IPS-18c (cell line): Measurements from ENCODE around the gene DMAC2.
A peak's percentile ranks its signal among the peaks of the same experiment; 100 is the strongest.

ENCODE experiments used
- H3K4me3 ChIP-seq: 2 replicates; pipeline ENCODE4 v1.7.0; 2013; ENCODE audit warnings: low read depth, mild to moderate bottlenecking, low read length, moderate library complexity; ENCODE audit not compliant: insufficient read depth
- H3K9me3 ChIP-seq: one replicate; pipeline ENCODE4 v1.6.1; 2013; ENCODE audit warnings: mild to moderate bottlenecking, low read length, moderate library complexity; ENCODE audit not compliant: control insufficient read depth, insufficient read depth

DMAC2 gene

DNA sequence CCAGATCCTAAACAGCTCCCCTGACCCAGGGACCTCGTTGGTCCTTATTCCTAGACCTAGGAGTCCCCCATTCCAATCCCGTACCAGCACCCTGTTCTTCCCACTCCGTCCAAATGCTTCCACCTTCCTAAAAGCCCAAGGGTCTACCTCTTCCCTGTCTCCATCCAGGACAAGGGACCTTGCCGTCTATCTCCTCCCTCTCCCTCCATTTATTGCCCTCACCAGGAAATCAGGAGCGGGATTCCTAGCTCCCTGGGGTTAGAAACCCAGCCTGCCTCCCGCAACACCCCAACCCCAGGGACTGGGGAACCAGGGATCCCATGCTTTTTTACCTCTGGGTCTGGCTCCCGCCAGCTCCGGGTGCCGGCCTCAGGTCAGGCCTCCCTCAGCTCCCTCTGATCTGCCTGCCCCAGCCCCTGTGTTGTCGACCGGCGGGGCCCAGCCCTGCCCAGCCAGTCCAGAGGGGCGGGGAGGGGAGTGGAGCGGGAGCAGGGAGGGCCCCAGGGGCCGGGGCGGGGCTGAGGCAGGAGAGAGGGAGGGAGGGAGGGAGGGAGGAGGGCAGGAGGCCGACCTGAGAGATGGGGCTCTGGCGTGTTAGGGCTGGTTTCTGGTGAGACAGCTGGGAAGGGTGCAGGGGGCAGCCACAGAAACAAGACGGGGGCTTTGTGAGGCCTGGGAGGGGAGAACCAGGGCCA is 12.6 kb downstream of the DMAC2 start, which contains the start of gene B3GNT8:
B3GNT8 (minus strand) TSS at position 423 of the 695 bp plus-strand sequence. CDS start 596 bp downstream, outside the sequence.
- Histone ChIP-seq H3K9me3 (no peaks in the 10 kb centered on the region), H3K4me3 (peak within 1 kb of the TSS; percentile 58)

DNA sequence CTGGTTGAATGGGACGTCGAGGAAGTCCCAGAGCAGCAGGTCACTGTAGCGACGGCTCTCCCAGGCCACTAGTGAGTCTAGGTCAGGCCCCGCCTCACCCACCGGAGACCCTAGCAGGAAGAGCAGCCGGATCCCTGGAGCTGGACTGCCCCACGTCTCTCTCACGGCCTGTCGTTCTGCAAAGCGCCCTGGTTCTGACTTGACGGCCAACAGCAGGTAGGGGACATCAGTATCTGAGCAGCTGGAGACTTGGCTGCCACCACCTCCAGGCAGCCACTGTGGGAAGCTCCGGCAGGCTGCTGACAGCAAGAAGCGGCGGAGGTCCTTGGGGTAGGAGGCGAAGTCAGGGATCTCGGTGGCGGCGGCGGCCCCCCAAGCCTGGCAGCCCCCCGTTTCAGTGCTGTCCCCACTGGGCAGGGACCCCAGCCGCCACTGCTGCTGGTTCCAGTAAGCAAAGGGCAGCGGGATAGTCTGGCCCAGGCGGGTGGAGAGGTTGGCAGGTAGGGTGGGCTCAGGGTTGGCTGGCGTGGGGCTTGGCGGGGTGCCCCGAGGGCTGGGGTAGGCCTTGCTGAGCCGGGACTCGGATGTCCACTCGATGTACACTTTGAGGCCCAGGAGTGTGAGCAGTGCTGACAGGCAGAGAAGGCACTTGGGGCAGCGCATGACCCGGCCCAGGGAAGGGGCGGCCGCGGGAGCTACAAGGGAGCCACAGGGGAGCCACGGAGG is 13.4 kb downstream of the DMAC2 start:
- H3K9me3 ChIP-seq = no peaks in the 10 kb centered on the region
- H3K4me3 ChIP-seq = peak overlapping the region; percentile 40; the same call in 1 of the 2 replicates

DNA sequence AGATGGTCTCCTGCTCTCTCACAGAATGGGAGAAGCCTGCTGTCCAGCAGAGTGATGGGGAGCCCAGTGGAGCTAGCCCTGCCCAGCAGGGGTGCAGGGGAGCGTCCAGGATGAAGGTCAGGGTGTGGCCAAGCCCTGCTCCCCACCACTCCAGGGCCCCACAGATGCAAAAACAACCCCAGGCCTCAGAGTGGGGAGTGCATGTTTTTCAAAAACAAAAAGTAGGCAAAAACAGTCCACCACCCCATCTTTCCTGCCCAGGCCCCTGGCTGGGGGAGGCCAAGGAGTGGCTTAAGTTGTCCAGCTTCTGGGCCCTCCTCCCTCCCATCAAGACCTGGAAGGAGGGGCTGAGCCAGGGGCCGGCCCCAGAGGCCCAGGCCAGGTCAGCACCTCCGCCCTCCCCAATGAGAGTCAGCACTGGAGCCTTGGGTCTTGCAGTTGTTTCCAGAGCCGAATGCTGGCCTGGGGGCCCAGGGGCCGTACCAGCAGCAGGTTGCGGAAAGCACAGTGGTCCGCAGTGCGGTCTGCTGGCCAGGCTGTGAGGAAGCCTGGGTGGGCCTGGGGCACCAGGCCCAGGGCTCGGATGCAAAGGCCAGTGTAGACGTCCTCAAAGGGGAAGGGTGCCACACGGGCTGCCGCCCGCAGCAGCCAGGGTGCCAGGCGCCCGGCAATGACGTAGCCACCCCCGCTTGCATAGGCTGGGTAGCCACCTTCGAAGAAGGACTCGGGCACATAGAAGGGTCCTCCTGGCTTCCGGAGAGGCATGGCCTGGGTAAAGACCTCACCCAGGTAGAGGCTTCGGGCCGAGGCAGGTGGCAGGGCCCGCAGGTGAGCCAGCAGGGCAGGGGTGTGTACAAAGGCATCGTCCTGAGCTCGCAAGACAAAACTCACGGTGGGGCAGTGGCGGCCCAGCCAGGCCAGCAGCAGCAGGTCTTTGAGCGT is 14.3 kb downstream of the DMAC2 start:
- H3K9me3 ChIP-seq = no peaks in the 10 kb centered on the region
- no peak overlapping the region for H3K4me3 ChIP-seq

DNA sequence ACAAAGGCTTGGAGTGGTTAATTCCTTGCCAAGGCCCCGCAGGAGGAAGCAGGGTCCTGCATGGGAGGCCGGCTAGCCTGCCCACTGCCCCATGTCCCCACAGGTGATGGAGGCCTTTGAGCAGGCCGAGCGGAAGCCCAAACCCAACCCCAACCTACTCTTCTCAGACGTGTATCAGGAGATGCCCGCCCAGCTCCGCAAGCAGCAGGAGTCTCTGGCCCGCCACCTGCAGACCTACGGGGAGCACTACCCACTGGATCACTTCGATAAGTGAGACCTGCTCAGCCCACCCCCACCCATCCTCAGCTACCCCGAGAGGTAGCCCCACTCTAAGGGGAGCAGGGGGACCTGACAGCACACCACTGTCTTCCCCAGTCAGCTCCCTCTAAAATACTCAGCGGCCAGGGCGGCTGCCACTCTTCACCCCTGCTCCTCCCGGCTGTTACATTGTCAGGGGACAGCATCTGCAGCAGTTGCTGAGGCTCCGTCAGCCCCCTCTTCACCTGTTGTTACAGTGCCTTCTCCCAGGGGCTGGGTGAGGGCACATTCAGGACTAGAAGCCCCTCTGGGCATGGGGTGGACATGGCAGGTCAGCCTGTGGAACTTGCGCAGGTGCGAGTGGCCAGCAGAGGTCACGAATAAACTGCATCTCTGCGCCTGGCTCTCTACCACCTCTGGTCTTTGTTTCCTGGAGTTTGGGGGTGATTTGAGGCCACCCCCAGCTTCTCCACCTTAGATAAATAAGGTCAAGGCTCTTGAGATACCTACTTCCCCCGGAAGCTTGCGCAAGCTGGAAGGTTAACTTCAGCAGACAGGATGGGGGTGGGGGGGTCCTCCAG is 15.2 kb downstream of the DMAC2 start:
- Histone ChIP-seq H3K9me3 (no peaks in the 10 kb centered on the region), H3K4me3 (no peak overlapping the region)

DNA sequence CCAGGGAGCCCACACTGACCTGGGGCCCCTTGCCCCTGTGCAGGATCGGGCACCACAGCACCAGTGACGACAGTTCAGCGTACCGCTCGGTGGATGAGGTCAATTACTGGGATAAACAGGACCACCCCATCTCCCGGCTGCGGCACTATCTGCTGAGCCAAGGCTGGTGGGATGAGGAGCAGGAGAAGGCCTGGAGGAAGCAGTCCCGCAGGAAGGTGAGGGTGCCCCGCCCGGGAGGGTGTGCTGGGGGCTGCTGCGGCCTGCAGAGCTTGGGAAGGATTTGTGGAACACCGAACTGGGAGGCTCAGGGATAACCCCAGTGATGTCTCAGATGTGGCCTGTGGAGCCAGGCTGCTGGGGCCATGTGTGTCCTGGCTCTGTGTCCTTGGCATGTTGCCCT is 16.8 kb downstream of the DMAC2 start:
- Histone ChIP-seq H3K9me3 (no peaks in the 10 kb centered on the region), H3K4me3 (no peak overlapping the region)

DNA sequence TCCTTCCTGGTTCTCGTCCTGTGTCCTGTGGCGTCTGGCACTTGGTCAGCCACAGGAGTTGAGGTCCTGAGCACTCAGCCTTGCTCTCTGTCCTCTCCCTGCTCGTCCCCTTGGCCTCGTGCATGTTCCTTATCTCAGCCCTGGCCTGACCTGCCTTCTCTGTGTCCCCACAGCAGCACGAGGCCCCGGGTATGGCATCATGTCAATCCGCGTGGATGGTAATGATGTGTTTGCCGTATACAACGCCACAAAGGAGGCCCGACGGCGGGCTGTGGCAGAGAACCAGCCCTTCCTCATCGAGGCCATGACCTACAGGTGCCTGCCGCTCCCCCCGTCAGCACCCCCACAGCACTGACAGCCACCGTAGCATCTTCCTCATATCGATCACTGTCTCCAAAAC is 17.3 kb downstream of the DMAC2 start:
- Histone ChIP-seq H3K4me3 (no peak overlapping the region), H3K9me3 (no peaks in the 10 kb centered on the region)

DNA sequence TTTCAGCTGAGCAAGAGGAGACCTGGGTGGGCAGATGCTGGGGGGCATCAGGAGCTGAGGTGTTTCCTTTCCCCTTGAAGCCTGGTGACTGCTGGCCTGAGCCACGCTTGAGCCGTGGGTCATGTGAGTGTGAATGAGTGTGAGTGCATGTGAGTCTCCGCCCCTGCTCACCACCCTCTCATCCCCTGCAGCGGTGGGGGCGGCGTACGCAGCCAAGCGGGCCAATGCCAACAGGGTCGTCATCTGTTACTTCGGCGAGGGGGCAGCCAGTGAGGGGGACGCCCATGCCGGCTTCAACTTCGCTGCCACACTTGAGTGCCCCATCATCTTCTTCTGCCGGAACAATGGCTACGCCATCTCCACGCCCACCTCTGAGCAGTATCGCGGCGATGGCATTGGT is 17.7 kb downstream of the DMAC2 start:
- no peaks in the 10 kb centered on the region for H3K9me3 ChIP-seq
- H3K4me3 ChIP-seq = no peak overlapping the region

DNA sequence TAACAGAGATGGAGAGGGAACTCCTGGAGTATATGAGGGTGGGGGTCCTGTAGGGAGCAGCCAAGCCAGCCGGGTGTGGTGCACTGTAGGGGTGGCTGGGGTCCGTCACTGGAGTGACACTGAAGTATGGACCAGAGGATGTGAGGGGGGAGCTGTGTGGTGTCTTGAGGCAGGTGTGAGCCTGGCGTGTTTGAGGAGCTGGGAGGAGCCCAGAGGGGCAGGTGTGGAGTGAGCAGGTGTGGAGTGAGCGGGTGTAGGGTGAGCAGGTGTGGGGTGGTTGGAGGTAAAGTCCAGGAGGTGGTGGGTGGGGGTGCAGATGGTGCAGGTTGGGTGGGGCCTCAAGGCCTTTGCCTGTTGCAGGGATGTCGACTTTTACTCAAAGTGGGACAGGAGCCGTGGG is 18.4 kb downstream of the DMAC2 start:
- Histone ChIP-seq H3K4me3 (no peak overlapping the region), H3K9me3 (no peaks in the 10 kb centered on the region)

DNA sequence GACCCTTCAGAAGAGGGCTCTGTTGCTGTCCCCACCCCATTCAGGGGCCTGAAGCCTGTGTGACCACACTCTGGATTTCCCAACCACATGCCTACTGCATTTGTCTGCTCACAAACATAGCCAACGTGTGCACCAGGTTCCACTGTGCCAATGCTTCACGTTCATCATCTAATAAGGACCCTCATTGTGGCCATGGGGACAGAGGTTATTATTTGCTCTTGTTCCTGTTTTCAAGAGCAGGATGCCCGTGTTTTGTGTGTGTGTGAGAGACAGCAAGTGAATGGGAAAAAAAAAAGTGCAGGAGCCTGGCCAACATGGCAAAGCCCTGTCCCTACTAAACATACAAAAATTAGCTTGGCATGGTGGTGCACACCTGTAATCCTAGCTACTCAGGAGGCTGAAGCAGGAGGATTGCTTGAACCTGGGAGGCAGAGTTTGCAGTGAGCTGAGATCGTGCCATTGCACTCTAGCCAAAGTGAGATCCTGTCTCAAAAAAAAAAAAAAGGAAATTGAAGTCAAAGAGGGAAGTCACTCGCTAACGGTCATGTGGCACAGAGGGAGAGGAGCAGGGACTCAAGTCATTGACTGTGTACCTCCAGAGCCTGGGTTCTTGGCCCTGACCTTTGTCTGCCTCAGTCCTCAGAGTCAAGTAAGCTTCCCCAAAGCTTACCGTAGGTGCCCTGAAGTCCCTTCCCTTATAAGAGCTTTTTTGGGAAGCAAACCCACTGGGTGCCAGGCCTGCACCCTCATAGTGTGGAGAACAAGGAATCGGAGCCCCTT is 19.4 kb downstream of the DMAC2 start:
- Histone ChIP-seq H3K9me3 (no peaks in the 10 kb centered on the region), H3K4me3 (no peak overlapping the region)

DNA sequence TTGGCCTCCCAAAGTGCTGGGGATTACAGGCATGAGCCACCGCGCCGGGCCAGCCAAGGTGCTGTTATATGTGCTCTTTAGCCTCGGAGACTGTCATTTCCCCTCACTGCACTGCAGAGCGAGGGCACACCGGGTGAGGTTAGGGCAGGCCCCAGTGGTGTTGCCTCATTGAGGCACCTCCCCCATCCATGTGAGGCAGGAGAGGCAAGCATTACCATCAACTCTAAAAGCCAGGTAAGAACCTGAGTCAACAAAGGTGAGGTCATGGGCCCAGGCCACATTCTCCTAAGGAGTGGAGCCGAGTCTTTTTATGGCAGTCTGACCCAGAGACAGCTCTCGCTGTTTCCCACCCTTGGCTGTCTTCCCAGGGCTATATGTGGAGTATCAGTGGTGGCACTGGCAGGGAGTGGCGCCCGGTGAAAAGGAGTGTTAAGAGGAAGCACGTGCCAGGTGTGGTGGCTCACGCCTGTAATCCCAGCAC is 23.5 kb downstream of the DMAC2 start:
- Histone ChIP-seq H3K9me3 (peaks cover 3% of the 10 kb centered on the region), H3K4me3 (no peak overlapping the region)

DNA sequence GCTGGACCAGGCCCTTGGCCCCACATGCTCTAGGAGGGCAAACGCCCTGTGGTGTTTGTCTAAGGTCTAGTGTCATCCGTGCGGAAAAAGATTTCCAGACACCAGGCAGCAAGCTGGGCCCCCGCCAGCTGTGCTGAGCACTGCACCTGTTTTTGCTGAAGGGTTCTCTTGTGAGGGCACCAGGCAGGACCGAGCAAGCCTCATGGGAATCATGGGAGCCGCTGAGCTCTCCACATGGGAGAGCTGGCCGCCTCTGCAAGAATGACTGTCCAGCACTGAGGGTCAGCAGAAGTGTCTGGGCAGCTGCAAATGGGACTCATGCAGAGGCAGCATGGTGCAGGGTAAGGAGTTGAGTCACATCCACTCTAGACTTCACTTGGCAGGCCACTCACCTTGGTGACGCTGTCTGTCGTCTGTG is 24.5 kb downstream of the DMAC2 start:
- no peak overlapping the region for H3K4me3 ChIP-seq
- peaks cover 3% of the 10 kb centered on the region for H3K9me3 ChIP-seq

DNA sequence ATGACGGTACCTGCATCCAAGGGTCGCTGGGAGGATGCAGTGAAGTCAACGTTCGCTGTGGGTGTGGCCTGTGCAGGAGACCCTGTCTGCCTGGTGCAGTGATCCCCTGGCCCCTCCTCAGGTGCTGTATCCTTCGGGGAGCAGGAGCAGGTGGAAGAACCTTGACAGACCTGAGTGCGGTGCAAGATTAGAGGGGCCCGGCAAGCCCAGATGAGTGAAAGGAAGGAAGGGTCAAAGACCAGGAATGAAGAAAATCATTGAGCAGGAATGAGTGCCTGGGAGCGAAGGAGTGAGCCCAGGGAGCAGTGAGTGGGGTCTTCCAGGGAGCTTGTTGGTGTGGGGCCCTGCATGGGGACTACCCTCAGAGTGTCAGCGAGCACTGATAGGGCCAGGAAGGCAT is 25.3 kb downstream of the DMAC2 start:
- H3K9me3 ChIP-seq = peaks cover 3% of the 10 kb centered on the region
- H3K4me3 ChIP-seq = no peak overlapping the region

DNA sequence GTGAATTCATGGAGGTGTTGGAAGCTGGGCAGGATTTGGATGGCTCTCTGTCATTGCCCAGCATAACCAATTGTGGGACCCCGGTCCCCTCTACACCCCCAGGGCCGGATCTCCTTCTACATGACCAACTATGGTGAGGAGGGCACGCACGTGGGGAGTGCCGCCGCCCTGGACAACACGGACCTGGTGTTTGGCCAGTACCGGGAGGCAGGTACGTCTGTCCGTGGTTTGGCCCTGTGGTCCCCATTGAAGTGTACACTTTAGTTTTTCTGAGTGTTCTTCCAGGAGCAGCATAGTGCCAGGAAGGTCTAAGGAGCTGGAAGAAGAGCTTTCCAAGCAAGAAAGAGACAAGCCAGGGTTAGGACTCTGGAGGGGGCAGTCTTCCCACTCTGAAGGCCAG is 25.8 kb downstream of the DMAC2 start:
- H3K9me3 ChIP-seq = peaks cover 3% of the 10 kb centered on the region

DNA sequence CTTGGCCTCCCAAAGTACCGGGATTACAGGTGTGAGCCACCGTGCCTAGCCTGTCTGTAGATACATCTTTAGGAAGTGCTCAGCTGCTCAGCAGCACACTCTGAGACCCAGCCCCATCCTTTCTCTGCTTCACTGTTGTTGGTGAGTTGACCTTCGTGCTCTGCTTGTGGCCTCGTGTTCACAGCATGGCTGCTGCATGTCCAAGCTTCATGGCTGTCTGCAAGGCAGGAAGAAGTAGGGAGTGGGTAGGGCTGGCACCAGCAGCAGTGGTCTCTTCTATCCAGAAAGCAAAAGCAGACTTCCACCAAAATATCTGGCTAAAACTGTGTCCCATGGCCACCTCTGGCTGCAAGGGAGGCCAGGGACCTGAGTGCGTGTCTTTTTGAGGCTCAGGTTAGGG is 26.8 kb downstream of the DMAC2 start:
- Histone ChIP-seq H3K9me3 (peaks cover 3% of the 10 kb centered on the region), H3K4me3 (no peak overlapping the region)

More for the DNA sequence above, 25.8 kb downstream of the DMAC2 start:
- H3K4me3 ChIP-seq = no peak overlapping the region

DNA sequence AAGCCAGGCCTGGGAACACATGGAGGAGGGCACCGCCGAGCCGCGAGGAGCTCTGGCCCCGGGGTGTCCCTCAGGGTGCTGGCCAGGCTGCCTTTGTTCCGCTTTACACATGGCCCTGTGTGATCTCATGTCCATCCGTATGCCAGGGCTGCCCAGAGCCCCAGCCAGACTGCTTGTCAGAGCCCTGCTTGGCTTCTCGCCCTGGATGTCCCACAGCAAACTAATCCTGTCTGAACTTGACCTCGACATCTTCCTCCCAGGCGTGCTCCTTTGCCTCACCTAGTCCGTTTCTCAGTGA is 27.8 kb downstream of the DMAC2 start:
- Histone ChIP-seq H3K9me3 (peaks cover 3% of the 10 kb centered on the region), H3K4me3 (no peak overlapping the region)
